GM18498 (cell line): Measurements from ENCODE around the gene AKT3.
"Not testable (repeated sequence)": the region's sequence is repeated elsewhere in the genome, so short reads cannot be mapped to it uniquely, and the experiment has no call there.

Experiments used
- ATAC-seq: cut with Tn5 transposase; IDR thresholded peaks from one replicate; pipeline ENCODE4 v1.9.1; 2021; ENCODE audit warnings: mild to moderate bottlenecking, moderate library complexity; ENCODE audit not compliant: unreplicated experiment

AKT3 gene

GRCh38 chr1:243842978-243843511 lies 7.0 kb downstream of the AKT3 start:
- ATAC-seq, result no peak

GRCh38 chr1:243842161-243842560 lies 7.9 kb downstream of the AKT3 start:
- no peak for ATAC-seq

- ATAC-seq, result no peak
These were observed 8.5 kb downstream of the AKT3 start for GRCh38 chr1:243841507-243841906.

- peak; percentile 69 for ATAC-seq
These were observed 12.0 kb downstream of the AKT3 start for GRCh38 chr1:243837907-243838535.

- ATAC-seq, result no peak
These were observed 15.9 kb downstream of the AKT3 start for GRCh38 chr1:243834130-243834529.

- no peak for ATAC-seq
These were observed 18.6 kb downstream of the AKT3 start for GRCh38 chr1:243831463-243831862.

- ATAC-seq, result no peak
These were observed 22.8 kb downstream of the AKT3 start for GRCh38 chr1:243827206-243827605.

- not testable (repeated sequence) for ATAC-seq
These were observed 25.1 kb downstream of the AKT3 start for GRCh38 chr1:243824907-243825306.

- ATAC-seq, result no peak
These were observed 28.8 kb downstream of the AKT3 start for GRCh38 chr1:243821177-243821680.

GRCh38 chr1:243819438-243819839 lies 30.6 kb downstream of the AKT3 start:
- no peak for ATAC-seq

- no peak for ATAC-seq
These were observed 31.1 kb downstream of the AKT3 start for GRCh38 chr1:243818978-243819377.

- ATAC-seq, result no peak
These were observed 35.3 kb downstream of the AKT3 start for GRCh38 chr1:243814718-243815117.

GRCh38 chr1:243807346-243807745 lies 42.7 kb downstream of the AKT3 start:
- ATAC-seq, result not testable (repeated sequence)

GRCh38 chr1:243806310-243806709 lies 43.7 kb downstream of the AKT3 start:
- ATAC-seq, result no peak

GRCh38 chr1:243802736-243803135 lies 47.3 kb downstream of the AKT3 start:
- no peak for ATAC-seq

GRCh38 chr1:243801378-243801777 lies 48.7 kb downstream of the AKT3 start:
- ATAC-seq, result no peak

GRCh38 chr1:243799908-243800307 lies 50.1 kb downstream of the AKT3 start:
- ATAC-seq, result no peak

GRCh38 chr1:243798726-243799125 lies 51.3 kb downstream of the AKT3 start:
- no peak for ATAC-seq

GRCh38 chr1:243796016-243796415 lies 54.0 kb downstream of the AKT3 start:
- ATAC-seq, result no peak

- ATAC-seq, result no peak
These were observed 56.7 kb downstream of the AKT3 start for GRCh38 chr1:243793298-243793697.

- ATAC-seq, result no peak
These were observed 57.2 kb downstream of the AKT3 start for GRCh38 chr1:243792891-243793290.

GRCh38 chr1:243792401-243792800 lies 57.6 kb downstream of the AKT3 start:
- ATAC-seq, result no peak
